Measurements from ENCODE around the gene FBXL2.

Gene FBXL2

DNA sequence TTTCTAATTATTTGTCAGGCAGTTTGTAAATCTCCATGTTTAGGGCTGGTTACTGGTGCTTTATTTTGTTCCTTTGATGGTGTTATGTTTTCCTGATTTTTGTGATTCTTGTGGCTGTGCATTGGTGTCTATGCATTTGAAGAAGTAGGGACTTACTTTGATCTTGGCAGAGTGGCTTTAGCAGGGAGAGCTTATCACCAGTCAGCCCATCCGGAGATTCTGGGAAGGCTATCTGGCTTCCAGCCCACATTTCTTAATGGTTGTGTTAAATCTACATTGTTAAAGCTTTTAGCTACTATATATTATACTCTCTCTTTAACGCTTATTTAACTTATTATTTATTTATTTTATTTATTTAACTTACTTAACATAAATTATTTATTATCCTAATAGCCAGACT is 35.1 kb downstream of the FBXL2 start:
- no peak for DNase-seq (ENCODE audit: low read depth)
- TF ChIP-seq, protein P1, sequence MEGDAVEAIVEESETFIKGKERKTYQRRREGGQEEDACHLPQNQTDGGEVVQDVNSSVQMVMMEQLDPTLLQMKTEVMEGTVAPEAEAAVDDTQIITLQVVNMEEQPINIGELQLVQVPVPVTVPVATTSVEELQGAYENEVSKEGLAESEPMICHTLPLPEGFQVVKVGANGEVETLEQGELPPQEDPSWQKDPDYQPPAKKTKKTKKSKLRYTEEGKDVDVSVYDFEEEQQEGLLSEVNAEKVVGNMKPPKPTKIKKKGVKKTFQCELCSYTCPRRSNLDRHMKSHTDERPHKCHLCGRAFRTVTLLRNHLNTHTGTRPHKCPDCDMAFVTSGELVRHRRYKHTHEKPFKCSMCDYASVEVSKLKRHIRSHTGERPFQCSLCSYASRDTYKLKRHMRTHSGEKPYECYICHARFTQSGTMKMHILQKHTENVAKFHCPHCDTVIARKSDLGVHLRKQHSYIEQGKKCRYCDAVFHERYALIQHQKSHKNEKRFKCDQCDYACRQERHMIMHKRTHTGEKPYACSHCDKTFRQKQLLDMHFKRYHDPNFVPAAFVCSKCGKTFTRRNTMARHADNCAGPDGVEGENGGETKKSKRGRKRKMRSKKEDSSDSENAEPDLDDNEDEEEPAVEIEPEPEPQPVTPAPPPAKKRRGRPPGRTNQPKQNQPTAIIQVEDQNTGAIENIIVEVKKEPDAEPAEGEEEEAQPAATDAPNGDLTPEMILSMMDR (conservative IDR thresholded peaks at IDR 0.05; ENCODE audit: control insufficient read depth, insufficient read depth, low read depth, low read length) = no peak
- H3K4me3 ChIP-seq (ENCODE audit: control insufficient read depth, low read depth, low read length) = no peak overlapping the region

GRCh38 chr3:33313331-33313730 is 36.1 kb downstream of the FBXL2 start:
- TF ChIP-seq, protein P1 (conservative IDR thresholded peaks at IDR 0.05; ENCODE audit: control insufficient read depth, insufficient read depth, low read depth, low read length) = no peak
- no peak overlapping the region for H3K4me3 ChIP-seq (ENCODE audit: control insufficient read depth, low read depth, low read length)
- DNase-seq (ENCODE audit: low read depth) = peak; percentile 13

- H3K4me3 ChIP-seq (ENCODE audit: control insufficient read depth, low read depth, low read length) = no peak overlapping the region
These were observed 37.8 kb downstream of the FBXL2 start for GRCh38 chr3:33314993-33315392.

GRCh38 chr3:33315826-33316225 is 38.6 kb downstream of the FBXL2 start:
- H3K4me3 ChIP-seq (ENCODE audit: control insufficient read depth, low read depth, low read length) = no peak overlapping the region
- TF ChIP-seq, protein P1 (conservative IDR thresholded peaks at IDR 0.05; ENCODE audit: control insufficient read depth, insufficient read depth, low read depth, low read length) = no peak
- peak; percentile 44 for DNase-seq (ENCODE audit: low read depth)

More at GRCh38 chr3:33314993-33315392, 37.8 kb downstream of the FBXL2 start:
- TF ChIP-seq, protein P1 (conservative IDR thresholded peaks at IDR 0.05; ENCODE audit: control insufficient read depth, insufficient read depth, low read depth, low read length) = no peak
- DNase-seq (ENCODE audit: low read depth) = no peak

DNA sequence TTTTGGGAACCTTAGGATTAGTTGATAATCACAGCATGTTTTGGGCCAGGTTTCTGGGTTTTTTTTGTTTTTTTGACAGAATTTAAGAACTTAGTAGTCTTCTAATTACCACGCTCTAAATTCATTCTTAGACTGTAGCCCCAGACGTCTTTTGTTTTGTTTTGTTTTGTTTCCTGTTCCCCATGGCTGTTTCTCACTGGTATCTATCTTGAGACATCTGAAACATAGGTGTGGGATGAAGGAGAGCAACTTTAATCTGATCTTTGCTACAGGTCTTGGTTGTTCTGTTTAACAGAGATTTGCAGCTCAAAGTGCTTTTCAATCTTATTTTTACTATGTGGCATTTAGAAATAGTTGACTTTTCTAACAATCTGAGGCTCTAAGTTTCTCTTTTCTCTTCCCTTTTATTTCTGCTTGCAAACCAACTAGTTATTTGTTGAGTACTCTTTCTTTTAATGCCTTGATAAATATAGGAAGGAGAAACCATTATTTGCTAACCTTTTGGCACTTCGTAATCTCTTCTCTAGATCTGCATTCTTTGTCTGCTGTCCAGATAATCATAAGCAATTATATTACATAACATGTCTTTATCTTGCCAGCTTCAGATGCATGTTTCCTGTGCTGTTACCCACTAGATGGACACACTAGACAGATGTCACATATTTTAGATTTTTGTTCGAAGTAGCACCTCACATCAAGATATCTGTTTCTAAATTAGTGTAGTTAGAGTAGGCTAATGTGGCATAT is 40.9 kb downstream of the FBXL2 start:
- no peak for DNase-seq (ENCODE audit: low read depth)
- no peak overlapping the region for H3K4me3 ChIP-seq (ENCODE audit: control insufficient read depth, low read depth, low read length)
- TF ChIP-seq, protein P1 (conservative IDR thresholded peaks at IDR 0.05; ENCODE audit: control insufficient read depth, insufficient read depth, low read depth, low read length) = no peak

DNA sequence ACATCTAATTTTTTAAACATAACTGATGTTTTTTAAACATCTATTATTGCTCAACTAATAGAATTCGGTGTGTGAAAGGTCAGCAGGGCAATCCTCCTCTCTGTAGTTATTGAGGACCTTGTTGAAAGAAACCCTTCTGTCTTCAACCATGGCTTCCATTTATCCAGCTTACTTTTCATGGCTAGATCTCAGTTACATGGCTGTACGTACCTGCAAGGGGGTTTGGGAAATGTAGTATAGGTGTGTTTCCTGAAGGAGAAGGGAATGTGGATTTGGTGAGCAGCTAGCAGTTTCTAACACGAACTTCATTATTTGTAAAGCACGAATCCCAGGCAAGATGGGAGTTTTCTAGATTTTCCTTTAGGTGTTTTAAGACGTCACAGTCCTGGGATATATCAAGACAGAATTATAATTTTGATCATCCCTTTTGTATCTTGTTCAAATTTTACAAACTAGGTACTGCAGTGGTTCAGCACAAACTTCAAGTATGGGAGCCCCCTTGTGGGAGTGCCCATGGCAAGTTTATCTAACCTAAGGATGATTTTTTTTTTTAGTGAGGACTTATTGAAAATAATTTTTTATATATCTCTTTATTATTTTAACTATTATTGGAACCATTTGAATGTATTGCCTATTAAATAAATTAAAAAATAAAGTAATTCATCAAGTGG is 41.6 kb downstream of the FBXL2 start:
- DNase-seq (ENCODE audit: low read depth) = no peak
- H3K4me3 ChIP-seq (ENCODE audit: control insufficient read depth, low read depth, low read length) = no peak overlapping the region

More for the DNA sequence above, 41.6 kb downstream of the FBXL2 start:
- TF ChIP-seq, protein P1 (conservative IDR thresholded peaks at IDR 0.05; ENCODE audit: control insufficient read depth, insufficient read depth, low read depth, low read length) = peak; percentile 18

All from fibroblast of mammary gland (primary cell).